GM10847 (cell line): ENCODE results near the gene MKX.

ENCODE experiments used
- POLR2A ChIP-seq: IDR thresholded peaks from 2 replicates; pipeline ENCODE4 v1.6.1; 2011; ENCODE audit not compliant: insufficient read length; ENCODE audit errors: extremely low read depth

Gene MKX

GRCh38 chr10:27680691-27681605, 64.7 kb downstream of the MKX start:
- TF ChIP-seq POLR2A = no peak

- no peak for TF ChIP-seq POLR2A
Observed at GRCh38 chr10:27680006-27680557, 65.5 kb downstream of the MKX start.

GRCh38 chr10:27679369-27679912, 66.2 kb downstream of the MKX start:
- TF ChIP-seq POLR2A = no peak

- TF ChIP-seq POLR2A = no peak
Observed at GRCh38 chr10:27678166-27678565, 67.5 kb downstream of the MKX start.

- TF ChIP-seq POLR2A = no peak
Observed at GRCh38 chr10:27673065-27673464, 72.6 kb downstream of the MKX start.

- TF ChIP-seq POLR2A = no peak
Observed at GRCh38 chr10:27671821-27672220, 73.8 kb downstream of the MKX start.

GRCh38 chr10:27664461-27664860, 81.2 kb downstream of the MKX start:
- TF ChIP-seq POLR2A = no peak

GRCh38 chr10:27663621-27664020, 82.0 kb downstream of the MKX start:
- no peak for TF ChIP-seq POLR2A

- no peak for TF ChIP-seq POLR2A
Observed at GRCh38 chr10:27661514-27662286, 83.9 kb downstream of the MKX start.

GRCh38 chr10:27660711-27661110, 84.9 kb downstream of the MKX start:
- no peak for TF ChIP-seq POLR2A

GRCh38 chr10:27660268-27660667, 85.4 kb downstream of the MKX start:
- TF ChIP-seq POLR2A = no peak

- no peak for TF ChIP-seq POLR2A
Observed at GRCh38 chr10:27659786-27660185, 85.8 kb downstream of the MKX start.

- no peak for TF ChIP-seq POLR2A
Observed at GRCh38 chr10:27658788-27659187, 86.8 kb downstream of the MKX start.

GRCh38 chr10:27655296-27655695, 90.3 kb downstream of the MKX start:
- no peak for TF ChIP-seq POLR2A

GRCh38 chr10:27654284-27654683, 91.3 kb downstream of the MKX start:
- TF ChIP-seq POLR2A = no peak
